B cell (primary cell): ENCODE data around the gene CDKN2B. TPM values are rescaled to one million over a fixed set of nuclear protein-coding genes. Genes with fewer than 3 reads are reported as not detected.

ENCODE experiments used
- ATAC-seq: fragments of 200-7000 bp; cut with Tn5 transposase; one replicate; pipeline ENCODE4 v1.10.0; 2021; ENCODE audit warnings: low read depth, mild to moderate bottlenecking, moderate number of reproducible peaks, moderate library complexity
- CTCF ChIA-PET: fragments of 350-600 bp; sonication (Branson Sonifier 250); formaldehyde crosslinking; loops from one replicate; lab custom pipeline; 2021; ENCODE audit warnings: antibody characterized with exemption, inconsistent platforms; lab: Charles Lee
- POLR2A ChIA-PET: fragments of 350-600 bp; sonication (Branson Sonifier 250); formaldehyde crosslinking; loops from one replicate; lab custom pipeline; 2021; ENCODE audit warnings: antibody characterized with exemption; lab: Charles Lee
- DNase-seq: peaks from one replicate; pipeline ENCODE4 v3.0.0; 2013
- H2AFZ ChIP-seq: 2 replicates; pipeline ENCODE4 v1.6.1; 2012; ENCODE audit warnings: mild to moderate bottlenecking, low read depth, low read length; ENCODE audit not compliant: insufficient read depth, poor library complexity, severe bottlenecking
- H3K27ac ChIP-seq, 2 donors: 1 replicate in 1 of 2; 2 replicates in 1 of 2; pipeline ENCODE4 v1.5.1; 2012 to 2013; ENCODE audit warnings: low read length in 2 of 2, mild to moderate bottlenecking in 2 of 2, moderate library complexity in 1 of 2
- H3K27me3 ChIP-seq, 4 experiments: fragments of 200-600 bp in 1 of 4; sonication (generic) in 1 of 4; replicated peaks in 1 of 4; 1 replicate in 2 of 4; 2 replicates in 2 of 4; pipeline versions ENCODE4 v1.6.1 to v1.7.0; 2013 to 2016; ENCODE audit warnings: low read length in 3 of 4, mild to moderate bottlenecking in 2 of 4, mixed read lengths in 1 of 4, moderate library complexity in 1 of 4; ENCODE audit not compliant: insufficient read depth in 4 of 4, control insufficient read depth in 3 of 4; ENCODE audit errors: control extremely low read depth in 1 of 4
- H3K36me3 ChIP-seq, 2 experiments: replicated peaks in 1 of 2; 1 replicate in 1 of 2; 2 replicates in 1 of 2; pipeline versions ENCODE4 v1.6.1 to v1.7.1; 2013; ENCODE audit warnings: low read length in 1 of 2; ENCODE audit not compliant: insufficient read depth in 2 of 2, control insufficient read depth in 1 of 2; ENCODE audit errors: control extremely low read depth in 1 of 2, extremely low read depth in 1 of 2
- H3K4me1 ChIP-seq, 2 donors: fragments of 200-600 bp in 1 of 2; sonication (generic) in 1 of 2; 1 replicate in 1 of 2; 2 replicates in 1 of 2; pipeline versions ENCODE4 v1.5.1 to v1.6.1; 2013 to 2017; ENCODE audit warnings: low read length in 2 of 2; ENCODE audit not compliant: control insufficient read depth in 2 of 2, insufficient read depth in 2 of 2
- H3K4me2 ChIP-seq: replicated peaks from 2 replicates; pipeline ENCODE3; 2012; ENCODE audit warnings: mild to moderate bottlenecking, low read depth, low read length; ENCODE audit not compliant: poor library complexity, severe bottlenecking
- H3K4me3 ChIP-seq, 5 experiments: fragments of 200-600 bp in 1 of 5; sonication (generic) in 1 of 5; 1 replicate in 3 of 5; 2 replicates in 2 of 5; pipeline versions ENCODE4 v1.5.1 to v1.7.0; 2011 to 2016; ENCODE audit warnings: low read length in 4 of 5, mild to moderate bottlenecking in 4 of 5, low read depth in 2 of 5, control low read depth in 1 of 5, moderate library complexity in 1 of 5; ENCODE audit not compliant: insufficient read depth in 1 of 5; ENCODE audit errors: control extremely low read depth in 1 of 5, extremely low read depth in 1 of 5
- H3K79me2 ChIP-seq: fragments of 200-600 bp; sonication (generic); one replicate; pipeline ENCODE4 v1.6.0; 2016; ENCODE audit warnings: low read length; ENCODE audit not compliant: control insufficient read depth, insufficient read depth
- H3K9ac ChIP-seq: fragments of 200-600 bp; sonication (generic); 2 replicates; pipeline ENCODE4 v1.6.1; 2017; ENCODE audit warnings: mild to moderate bottlenecking, low read length, moderate library complexity
- H3K9me3 ChIP-seq, 3 donors: one replicate each; pipeline versions ENCODE4 v1.6.1 to v1.7.1; 2013; ENCODE audit warnings: low read length in 2 of 3; ENCODE audit not compliant: control insufficient read depth in 2 of 3, insufficient read depth in 1 of 3; ENCODE audit errors: control extremely low read depth in 1 of 3
- H4K20me1 ChIP-seq: 2 replicates; pipeline ENCODE4 v1.6.0; 2012; ENCODE audit warnings: mild to moderate bottlenecking, low read length; ENCODE audit not compliant: insufficient read depth, control insufficient read depth, poor library complexity, severe bottlenecking
- H3K27ac Mint-ChIP-seq: one replicate; pipeline ENCODE4 v1.8.0; 2021; ENCODE audit warnings: mixed read lengths
- H3K27me3 Mint-ChIP-seq: one replicate; pipeline ENCODE4 v1.8.0; 2021; ENCODE audit warnings: mixed read lengths
- H3K4me1 Mint-ChIP-seq: one replicate; pipeline ENCODE4 v1.8.0; 2021; ENCODE audit warnings: mixed read lengths
- H3K4me3 Mint-ChIP-seq: one replicate; pipeline ENCODE4 v1.8.0; 2021; ENCODE audit warnings: mixed read lengths
- H3K9me3 Mint-ChIP-seq: one replicate; pipeline ENCODE4 v1.8.0; 2022; ENCODE audit warnings: mixed read lengths; ENCODE audit not compliant: insufficient read depth
- CTCF ChIP-seq: fragments of 200-600 bp; IDR thresholded peaks from one replicate; pipeline ENCODE4 v1.8.0; 2022; ENCODE audit warnings: antibody characterized with exemption, mild to moderate bottlenecking
- EZH2 ChIP-seq: IDR thresholded peaks from 2 replicates; pipeline ENCODE4 v1.6.1; 2012; ENCODE audit warnings: borderline replicate concordance, low read depth, mild to moderate bottlenecking, moderate library complexity, low read length; ENCODE audit not compliant: insufficient read depth, poor library complexity, severe bottlenecking
- WGBS: methylation state at CpG from one replicate; pipeline ENCODE4 v1.1.5; 2013; ENCODE audit warnings: missing lambda C conversion rate; ENCODE audit not compliant: insufficient coverage; 5-methylcytosine and 5-hydroxymethylcytosine counted together
- intact Hi-C: fragments of 100-400 bp; cut with micrococcal nuclease; formaldehyde crosslinking; loops from one replicate; pipeline ENCODE4 v1.10.0; 2022
- polyA plus RNA-seq: library from polyadenylated mRNA; depleted of rRNA; stranded (reverse); fragments of >200 nt; gene quantifications from 2 replicates; pipeline ENCODE4 v1.2.3, GENCODE V29; 2012
- total RNA-seq, 2 donors: library from RNA; stranded (reverse); fragments of 120-200 nt in 1 of 2; gene quantifications; 1 replicate in 1 of 2; 2 replicates in 1 of 2; pipeline versions ENCODE4 v1.2.3 to v1.2.4, GENCODE V29; 2013 to 2022

The CDKN2B gene
- total and polyA plus RNA-seq, 2 donors (not counting 1 experiment from before 2014, with no cell fraction given): 0.36 to 0.42 TPM

- DNase-seq: no peak
- H3K4me1 Mint-ChIP-seq: peaks cover 27% of the 10 kb centered on the region
- H3K27ac ChIP-seq: no peak overlapping the region
- CTCF ChIA-PET: interaction anchor here (0.7 to 3.2 kb wide), 5 partner anchors 13 to 179 kb away, joined by 3 to 25 read pairs (median 4); partner anchors contain the start of gene CDKN2B
- intact Hi-C loops: loop anchor here (10.0 kb wide), 3 partner anchors 547 to 1307 kb away; partner anchors contain the start of genes FOCAD, IFNA1 and KLHL9
- H3K9me3 ChIP-seq: peaks cover 0 to 11% (median 5%) of the 10 kb centered on the region in 3 donors
- WGBS: no CpG with 5 or more reads among the region's 5 CpGs
- TF ChIP-seq CTCF (no peak), EZH2 (no peak)
- H3K4me1 ChIP-seq: peaks cover 18 to 29% of the 10 kb centered on the region in 2 donors
- no peak overlapping the region for H3K4me2 ChIP-seq
- no peak overlapping the region for H3K27ac Mint-ChIP-seq
- peaks cover 11% of the 10 kb centered on the region for H4K20me1 ChIP-seq
- no peak overlapping the region for H3K4me3 Mint-ChIP-seq
- H3K79me2 ChIP-seq: peaks cover 9% of the 10 kb centered on the region
- H3K4me3 ChIP-seq: no peak overlapping the region
- POLR2A ChIA-PET: interaction anchor here (0.6 kb wide), 1 partner anchor 36 kb away, joined by 3 read pairs; no protein-coding TSS in a partner anchor
- no peak for ATAC-seq
- no peaks in the 10 kb centered on the region for H3K36me3 ChIP-seq
- H2AFZ ChIP-seq: no peak overlapping the region
- H3K9ac ChIP-seq: no peak overlapping the region
- peaks cover 0 to 47% (median 23%) of the 10 kb centered on the region in 4 experiments for H3K27me3 ChIP-seq
- H3K9me3 Mint-ChIP-seq: no peaks in the 10 kb centered on the region
- H3K27me3 Mint-ChIP-seq: peaks cover 32% of the 10 kb centered on the region
Observed at GRCh38 chr9:21991072-21991959, 17.8 kb downstream of the CDKN2B start.
